GM21825 (cell line): ENCODE results near the gene DBF4B.

Experiments used
- ATAC-seq: cut with Tn5 transposase; IDR thresholded peaks from one replicate; pipeline ENCODE4 v1.9.1; 2021; ENCODE audit warnings: mild to moderate bottlenecking, moderate library complexity; ENCODE audit not compliant: unreplicated experiment

The DBF4B gene

GRCh38 chr17:44775838-44776621 is 67.6 kb downstream of the DBF4B start:
- ATAC-seq, result peak; percentile 6

GRCh38 chr17:44776628-44777393 is 68.3 kb downstream of the DBF4B start:
- ATAC-seq, result no peak

- no peak for ATAC-seq
Measured at GRCh38 chr17:44777394-44778348, 69.2 kb downstream of the DBF4B start.

GRCh38 chr17:44778656-44779210 is 70.3 kb downstream of the DBF4B start:
- ATAC-seq, result no peak

GRCh38 chr17:44779211-44780025 is 71.0 kb downstream of the DBF4B start:
- no peak for ATAC-seq

- no peak for ATAC-seq
Measured at GRCh38 chr17:44780161-44780560, 71.7 kb downstream of the DBF4B start.

GRCh38 chr17:44780845-44781480 is 72.5 kb downstream of the DBF4B start:
- ATAC-seq, result no peak

- ATAC-seq, result no peak
Measured at GRCh38 chr17:44781551-44782325, 73.3 kb downstream of the DBF4B start.

- no peak for ATAC-seq
Measured at GRCh38 chr17:44782326-44782850, 73.9 kb downstream of the DBF4B start.

GRCh38 chr17:44785921-44786320 is 77.5 kb downstream of the DBF4B start:
- ATAC-seq, result no peak

GRCh38 chr17:44786551-44787081 is 78.2 kb downstream of the DBF4B start:
- no peak for ATAC-seq

- no peak for ATAC-seq
Measured at GRCh38 chr17:44787271-44787940, 78.9 kb downstream of the DBF4B start.

GRCh38 chr17:44788139-44788538 is 79.7 kb downstream of the DBF4B start:
- no peak for ATAC-seq

- no peak for ATAC-seq
Measured at GRCh38 chr17:44792276-44792675, 83.8 kb downstream of the DBF4B start.

GRCh38 chr17:44793885-44794842 is 85.7 kb downstream of the DBF4B start:
- ATAC-seq, result no peak

GRCh38 chr17:44794851-44795413 is 86.5 kb downstream of the DBF4B start:
- ATAC-seq, result no peak
